Measurements from ENCODE around the gene ZNF385C. TPM values are rescaled to one million over a fixed set of nuclear protein-coding genes. Genes with fewer than 3 reads are reported as not detected.
A peak's percentile ranks its signal among the peaks of the same experiment; 100 is the strongest.

ZNF385C gene
- total RNA-seq, 1 experiment from 2014 or later, result 3.7 TPM

GRCh38 chr17:42019509-42020404, 78.5 kb downstream of the ZNF385C start, which contains the start of gene NKIRAS2 (continued):
- TF ChIP-seq ZNF263 (CRISPR knock-in tag; IDR thresholded peaks at IDR 0.05; ENCODE audit: low read depth) (no peak), ZNF532 (CRISPR knock-in tag; IDR thresholded peaks at IDR 0.05; ENCODE audit: borderline replicate concordance) (no peak), ZNF219 (CRISPR knock-in tag; IDR thresholded peaks at IDR 0.05; ENCODE audit: borderline replicate concordance) (no peak), ZNF138 (CRISPR knock-in tag; conservative IDR thresholded peaks at IDR 0.05) (no peak), RORB (CRISPR knock-in tag; IDR thresholded peaks at IDR 0.05) (no peak), ATF6 (CRISPR knock-in tag; IDR thresholded peaks at IDR 0.05) (no peak), SMAD3 (CRISPR knock-in tag; IDR thresholded peaks at IDR 0.05; ENCODE audit: borderline replicate concordance) (0 out of 2 replicates have a peak, but pooled peaks have one; percentile 18), MAX (CRISPR knock-in tag; IDR thresholded peaks at IDR 0.05) (0 out of 2 replicates have a peak, but pooled peaks have one; percentile 34), USF2 (CRISPR knock-in tag; IDR thresholded peaks at IDR 0.05) (peak; percentile 45; the same call in 1 of the 2 replicates), ZBTB21 (CRISPR knock-in tag; IDR thresholded peaks at IDR 0.05; ENCODE audit: borderline replicate concordance) (0 out of 2 replicates have a peak, but pooled peaks have one; percentile 67), FOXK1 (CRISPR knock-in tag; IDR thresholded peaks at IDR 0.05) (peak; percentile 81; the same call in 1 of the 2 replicates), NR3C1 (CRISPR knock-in tag; conservative IDR thresholded peaks at IDR 0.05; ENCODE audit: low read depth) (no peak), OVOL2 (CRISPR knock-in tag; IDR thresholded peaks at IDR 0.05; ENCODE audit: borderline replicate concordance) (no peak), ZNF671 (CRISPR knock-in tag; IDR thresholded peaks at IDR 0.05) (no peak), ZMAT4 (CRISPR knock-in tag; IDR thresholded peaks at IDR 0.05) (no peak), MLX (CRISPR knock-in tag; IDR thresholded peaks at IDR 0.05) (no peak)
